Measurements from ENCODE around the gene MYO3B. TPM values are rescaled to one million over a fixed set of nuclear protein-coding genes. Genes with fewer than 3 reads are reported as not detected.

MYO3B gene
- total and polyA plus RNA-seq, 2 of the 8 experiments (the other 6 are each of a cell fraction or from before 2014, with no cell fraction given) = 0.17 to 0.19 TPM

- DNase-seq (ENCODE audit: low read depth in 1 of 2, low spot score in 2 of 2) (no peak), FAIRE-seq (no peak)
- 89% methylated on average over 5 of the region's 5 CpGs; no CpG with 5 or more reads in 1 of the 2 experiments for WGBS, 2 experiments (ENCODE audit: extremely low coverage in 1 of 2, insufficient coverage in 1 of 2, insufficient read length in 1 of 2, insufficient replicate concordance in 2 of 2, low coverage in 1 of 2, low lambda C conversion rate in 2 of 2, missing lambda C conversion rate in 1 of 2)
- H3K23ac ChIP-seq (ENCODE audit: insufficient read length) = no peak overlapping the region
- POLR2A ChIA-PET (ENCODE audit: partially characterized antibody) = no interaction called here
- H3K9ac ChIP-seq (replicated peaks in 1 of 4; ENCODE audit: extremely low read depth in 1 of 4, low read depth in 3 of 4, low read length in 3 of 4) = no peak overlapping the region
- H2AFZ ChIP-seq (ENCODE audit: low read length) = no peak overlapping the region
- no peaks in the 10 kb centered on the region for H3K27me3 ChIP-seq (replicated peaks in 1 of 4; ENCODE audit: control insufficient read depth in 3 of 4, extremely low read depth in 1 of 4, insufficient read depth in 3 of 4, low read length in 3 of 4)
- H3K79me1 ChIP-seq (ENCODE audit: low read depth, low read length) = no peaks in the 10 kb centered on the region
- CTCF ChIA-PET (ENCODE audit: partially characterized antibody) = interaction anchor here (0.8 kb wide), 1 partner anchor 47 kb away, joined by 3 read pairs; no protein-coding TSS in a partner anchor
- no peaks in the 10 kb centered on the region for H3K79me2 ChIP-seq (ENCODE audit: control insufficient read depth in 1 of 2, insufficient read depth in 2 of 2, low read length in 2 of 2)
- no peak overlapping the region for H2BK15ac ChIP-seq (ENCODE audit: low read length)
- H3K4me1 ChIP-seq (replicated peaks in 1 of 4; ENCODE audit: control insufficient read depth in 3 of 4, insufficient read depth in 4 of 4, low read length in 3 of 4) = no peaks in the 10 kb centered on the region
- H3K27ac ChIP-seq (ENCODE audit: low read depth, low read length) = no peak overlapping the region
- no peak overlapping the region for H4K5ac ChIP-seq (ENCODE audit: insufficient read length, low read depth, low read length)
- no peak overlapping the region for H2AK5ac ChIP-seq (ENCODE audit: low read depth, low read length)
- no peak overlapping the region for H2BK12ac ChIP-seq (ENCODE audit: low read depth, low read length)
- no peak overlapping the region for H3K14ac ChIP-seq (ENCODE audit: insufficient read length)
- H3K4ac ChIP-seq (replicated peaks; ENCODE audit: insufficient read length, low read depth, low read length) = no peak overlapping the region
- H3K56ac ChIP-seq (replicated peaks; ENCODE audit: insufficient read length, low read depth, low read length) = no peak overlapping the region
- no peak overlapping the region for H3K4me2 ChIP-seq (ENCODE audit: insufficient read depth in 1 of 2, low read depth in 2 of 2, low read length in 2 of 2)
- peaks cover 7 to 10% of the 10 kb centered on the region in 2 experiments; a peak in 2 of 4 replicates for H3K9me3 ChIP-seq (ENCODE audit: insufficient read depth in 2 of 2, low read depth in 1 of 2, low read length in 1 of 2)
- H4K20me1 ChIP-seq (replicated peaks in 1 of 2; ENCODE audit: control insufficient read depth in 1 of 2, insufficient read depth in 2 of 2, low read length in 2 of 2) = no peaks in the 10 kb centered on the region
- no peak overlapping the region for H2BK5ac ChIP-seq (ENCODE audit: low read depth, low read length)
- no peak overlapping the region for H4K91ac ChIP-seq (replicated peaks; ENCODE audit: insufficient read length, low read length)
- H3K4me3 ChIP-seq (ENCODE audit: extremely low read depth in 1 of 4, insufficient read depth in 2 of 4, low read depth in 3 of 4, low read length in 4 of 4) = no peak overlapping the region
- H4K8ac ChIP-seq (ENCODE audit: extremely low read depth, insufficient read depth, low read length) = no peak overlapping the region
- H2BK20ac ChIP-seq (ENCODE audit: low read length) = no peak overlapping the region
- H3K18ac ChIP-seq (ENCODE audit: extremely low read depth, low read length) = no peak overlapping the region
- H3K23me2 ChIP-seq (ENCODE audit: low read depth, low read length) = no peaks in the 10 kb centered on the region
- H2BK120ac ChIP-seq (replicated peaks; ENCODE audit: low read depth, low read length) = no peak overlapping the region
- peaks cover 0 to 5% (median 0%) of the 10 kb centered on the region in 4 experiments; a peak in 1 of 8 replicates for H3K36me3 ChIP-seq (ENCODE audit: control insufficient read depth in 2 of 4, insufficient read depth in 4 of 4, low read length in 3 of 4)
- TF ChIP-seq FOSL1 (IDR thresholded peaks at IDR 0.05; ENCODE audit: insufficient read depth, low read depth, low read length) (no peak), RAD21 (IDR thresholded peaks at IDR 0.05 in 1 of 2, conservative IDR thresholded peaks at IDR 0.05 in 1 of 2; ENCODE audit: low read depth in 2 of 2, low read length in 2 of 2) (no peak), JUND (IDR thresholded peaks at IDR 0.05; ENCODE audit: low read length) (no peak), NRF1 (IDR thresholded peaks at IDR 0.05; ENCODE audit: low read depth, low read length) (no peak), SIRT6 (IDR thresholded peaks at IDR 0.05; ENCODE audit: low read length) (no peak)
These were observed 277.9 kb downstream of the MYO3B start for GRCh38 chr2:170455617-170456426.
